Measurements from ENCODE around the gene DGKD.

The DGKD gene

DNA sequence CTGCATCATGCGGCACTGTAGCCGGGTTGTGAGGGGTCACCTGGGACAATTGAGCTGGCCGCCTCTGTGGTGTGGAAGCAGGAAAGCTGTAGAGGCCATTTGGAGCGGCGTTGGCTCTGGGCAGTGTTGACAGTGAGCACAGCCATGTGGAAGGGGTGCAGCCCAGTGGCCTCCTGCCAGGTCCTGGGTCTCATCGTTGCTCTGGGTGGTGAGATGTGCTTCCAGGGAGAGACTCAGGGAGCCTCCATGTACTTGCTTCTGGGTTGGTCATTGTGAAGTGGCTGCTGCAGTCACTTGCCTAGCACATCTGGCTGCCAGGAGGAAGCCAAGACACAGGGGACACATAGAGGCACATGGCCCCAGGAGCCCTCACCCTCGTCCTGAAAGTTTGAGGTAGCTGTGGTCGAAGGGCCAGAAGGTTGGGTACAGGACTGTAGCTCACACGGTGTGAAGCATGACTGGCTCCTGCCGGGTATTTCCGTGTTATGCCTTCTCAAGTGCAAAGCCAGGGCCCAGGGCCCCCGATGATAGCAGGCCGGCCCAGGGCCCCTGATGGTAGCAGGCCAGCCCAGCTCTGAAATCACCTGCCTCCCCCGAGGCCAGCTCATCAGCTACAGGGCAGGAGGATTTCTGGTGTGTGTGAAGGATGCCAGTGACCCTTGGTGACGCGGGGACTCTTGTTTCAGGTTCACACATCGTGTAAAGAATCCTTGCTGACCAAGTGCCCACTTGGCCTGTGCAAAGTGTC lies 82.6 kb downstream of the DGKD start:
- DNase-seq (ENCODE audit: extremely low read depth, low read depth) = no peak
- TF ChIP-seq, protein P1, sequence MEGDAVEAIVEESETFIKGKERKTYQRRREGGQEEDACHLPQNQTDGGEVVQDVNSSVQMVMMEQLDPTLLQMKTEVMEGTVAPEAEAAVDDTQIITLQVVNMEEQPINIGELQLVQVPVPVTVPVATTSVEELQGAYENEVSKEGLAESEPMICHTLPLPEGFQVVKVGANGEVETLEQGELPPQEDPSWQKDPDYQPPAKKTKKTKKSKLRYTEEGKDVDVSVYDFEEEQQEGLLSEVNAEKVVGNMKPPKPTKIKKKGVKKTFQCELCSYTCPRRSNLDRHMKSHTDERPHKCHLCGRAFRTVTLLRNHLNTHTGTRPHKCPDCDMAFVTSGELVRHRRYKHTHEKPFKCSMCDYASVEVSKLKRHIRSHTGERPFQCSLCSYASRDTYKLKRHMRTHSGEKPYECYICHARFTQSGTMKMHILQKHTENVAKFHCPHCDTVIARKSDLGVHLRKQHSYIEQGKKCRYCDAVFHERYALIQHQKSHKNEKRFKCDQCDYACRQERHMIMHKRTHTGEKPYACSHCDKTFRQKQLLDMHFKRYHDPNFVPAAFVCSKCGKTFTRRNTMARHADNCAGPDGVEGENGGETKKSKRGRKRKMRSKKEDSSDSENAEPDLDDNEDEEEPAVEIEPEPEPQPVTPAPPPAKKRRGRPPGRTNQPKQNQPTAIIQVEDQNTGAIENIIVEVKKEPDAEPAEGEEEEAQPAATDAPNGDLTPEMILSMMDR (IDR thresholded peaks at IDR 0.05; ENCODE audit: low read depth, low read length, missing control alignments) = no peak
- H3K4me3 ChIP-seq (replicated peaks; ENCODE audit: low read depth, low read length) = no peak overlapping the region

DNA sequence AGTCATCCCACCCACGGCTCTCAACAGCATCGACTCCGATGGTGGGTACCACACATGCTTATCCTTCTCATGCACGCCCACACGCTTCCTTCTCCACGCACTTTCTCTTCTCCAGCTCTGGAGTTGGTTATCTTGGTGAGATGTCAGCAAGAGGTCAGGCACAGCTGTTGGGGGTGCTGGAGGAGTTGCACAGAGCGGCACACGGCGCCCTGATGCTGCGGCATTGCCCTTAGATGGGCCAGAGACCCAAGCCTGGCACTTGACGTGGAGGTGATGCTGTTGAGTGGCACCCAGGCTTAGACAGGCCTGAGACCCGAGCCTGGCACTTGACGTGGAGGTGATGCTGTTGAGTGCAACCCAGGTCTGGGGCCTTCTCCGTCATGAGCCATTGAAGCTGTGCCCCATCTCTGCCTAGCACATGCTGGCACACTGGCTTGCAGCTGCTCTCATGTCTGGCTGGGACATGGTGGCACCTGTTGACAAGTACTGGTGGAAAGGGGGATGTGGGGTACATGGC lies 83.2 kb downstream of the DGKD start:
- TF ChIP-seq, protein P1 (IDR thresholded peaks at IDR 0.05; ENCODE audit: low read depth, low read length, missing control alignments) = no peak
- DNase-seq (ENCODE audit: extremely low read depth, low read depth) = no peak
- H3K4me3 ChIP-seq (replicated peaks; ENCODE audit: low read depth, low read length) = no peak overlapping the region

DNA sequence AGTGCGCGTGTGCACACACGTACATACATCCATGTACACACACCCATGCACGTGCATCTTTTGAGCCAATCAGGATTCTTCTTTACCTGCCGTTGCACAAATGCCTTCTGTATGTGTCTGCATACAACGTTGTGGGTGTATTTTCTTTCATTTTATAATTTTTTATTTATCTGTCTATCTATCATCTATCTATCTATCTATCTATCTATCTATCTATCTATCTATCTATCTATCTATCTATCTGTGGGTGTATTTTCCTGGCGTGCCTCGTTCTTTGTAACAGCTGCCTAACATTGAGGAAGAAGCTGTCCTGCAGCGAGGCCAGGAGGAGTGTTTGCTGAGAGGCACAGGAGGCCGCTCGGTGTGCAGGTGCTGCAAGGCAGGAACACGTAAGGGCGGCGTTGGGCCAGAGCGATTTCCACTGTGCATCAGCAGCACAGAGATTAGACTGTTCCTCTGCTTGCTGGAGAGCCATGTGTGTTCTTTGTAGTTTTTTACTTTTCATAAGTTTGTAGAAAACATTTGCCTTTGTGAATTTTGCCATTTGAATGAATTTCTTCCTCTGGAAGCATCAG lies 84.4 kb downstream of the DGKD start:
- TF ChIP-seq, protein P1 (IDR thresholded peaks at IDR 0.05; ENCODE audit: low read depth, low read length, missing control alignments) = no peak
- DNase-seq (ENCODE audit: extremely low read depth, low read depth) = no peak
- H3K4me3 ChIP-seq (replicated peaks; ENCODE audit: low read depth, low read length) = no peak overlapping the region

DNA sequence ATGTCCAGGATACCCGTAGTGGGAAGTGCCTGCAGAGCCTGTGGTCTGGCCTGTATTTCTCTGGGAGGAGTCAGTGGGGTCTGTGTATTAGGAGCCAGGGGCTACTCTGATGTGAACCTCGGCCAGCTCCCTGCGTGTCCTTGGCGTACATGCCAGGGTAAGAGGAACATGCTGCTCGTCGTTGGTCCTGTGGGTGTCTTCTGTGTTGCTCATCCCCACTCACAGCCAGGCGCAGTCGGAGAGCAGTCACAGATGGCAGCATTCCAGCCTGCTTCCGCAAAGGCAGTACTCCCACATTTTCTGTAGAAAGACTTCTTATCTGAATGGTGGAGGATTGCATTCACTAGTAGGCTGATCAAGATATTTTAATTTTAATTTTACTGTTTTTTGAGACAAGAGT lies 84.9 kb downstream of the DGKD start:
- TF ChIP-seq, protein P1 (IDR thresholded peaks at IDR 0.05; ENCODE audit: low read depth, low read length, missing control alignments) = no peak
- H3K4me3 ChIP-seq (replicated peaks; ENCODE audit: low read depth, low read length) = no peak overlapping the region
- DNase-seq (ENCODE audit: extremely low read depth, low read depth) = no peak

DNA sequence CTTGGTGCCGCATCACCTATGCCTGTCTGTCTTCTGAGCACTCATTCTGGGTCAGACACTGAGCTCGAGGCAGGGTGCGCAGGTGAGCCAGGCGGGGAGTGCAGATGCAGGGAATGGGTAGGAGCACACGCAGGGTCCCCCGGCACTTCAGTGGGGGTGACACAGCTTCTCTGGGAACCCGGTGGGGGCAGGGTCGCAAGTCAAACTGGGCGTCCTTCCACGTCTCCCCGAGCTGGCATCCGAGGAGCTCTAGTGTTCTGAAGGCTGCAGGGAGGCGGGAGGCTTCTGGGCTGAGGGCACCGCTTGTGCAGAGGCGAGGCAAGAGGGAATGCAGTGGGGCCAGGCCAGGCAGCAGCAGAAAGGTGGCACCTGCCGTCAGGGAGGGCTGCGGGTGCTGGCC lies 86.0 kb downstream of the DGKD start:
- no peak for DNase-seq (ENCODE audit: extremely low read depth, low read depth)
- TF ChIP-seq, protein P1 (IDR thresholded peaks at IDR 0.05; ENCODE audit: low read depth, low read length, missing control alignments) = no peak
- no peak overlapping the region for H3K4me3 ChIP-seq (replicated peaks; ENCODE audit: low read depth, low read length)

DNA sequence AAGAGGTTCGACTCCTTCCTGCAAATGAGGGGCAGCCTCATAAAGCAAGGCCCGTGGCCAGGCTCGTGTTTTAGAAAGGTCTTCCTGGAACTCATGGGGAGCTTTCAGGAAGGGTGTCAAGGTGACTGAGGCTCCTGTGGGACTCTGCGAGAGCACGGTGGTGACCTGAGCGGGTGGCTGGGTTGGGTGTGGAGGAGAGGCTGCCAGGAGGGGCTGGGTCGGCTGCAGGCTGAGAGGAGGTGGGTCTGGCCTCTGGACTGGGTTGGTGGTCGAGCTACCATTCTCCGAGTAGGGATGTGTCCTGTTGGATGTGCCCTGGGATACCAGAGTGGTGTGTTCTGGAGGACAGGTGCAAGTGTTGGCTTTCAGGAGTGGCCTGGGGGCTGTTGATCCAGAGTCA lies 86.4 kb downstream of the DGKD start:
- TF ChIP-seq, protein P1 (IDR thresholded peaks at IDR 0.05; ENCODE audit: low read depth, low read length, missing control alignments) = no peak
- H3K4me3 ChIP-seq (replicated peaks; ENCODE audit: low read depth, low read length) = no peak overlapping the region
- DNase-seq (ENCODE audit: extremely low read depth, low read depth) = no peak

All from HFF-Myc (cell line).